CD4-positive, CD25-positive, alpha-beta regulatory T cell (primary cell): ENCODE data around the gene MAF. TPM values are rescaled to one million over a fixed set of nuclear protein-coding genes. Genes with fewer than 3 reads are reported as not detected.

Experiments used
- ATAC-seq, 2 donors: fragments of 150-1000 bp; cut with Tn5 transposase; one replicate each; pipeline ENCODE4 v1.10.0; 2021; ENCODE audit warnings: low read depth in 2 of 2, moderate number of reproducible peaks in 2 of 2, moderate library complexity in 1 of 2
- DNase-seq, 3 donors: peaks; one replicate each; pipeline versions ENCODE4 v3.0.0 to v3.0.0-alpha.2; 2012 to 2022; ENCODE audit warnings: mixed read lengths in 1 of 3
- H3K27ac ChIP-seq: one replicate; pipeline ENCODE4 v1.7.0; 2013; ENCODE audit warnings: mild to moderate bottlenecking, low read length; ENCODE audit not compliant: insufficient read depth, poor library complexity, severe bottlenecking
- H3K27me3 ChIP-seq: one replicate; pipeline ENCODE4 v1.7.0; 2013; ENCODE audit warnings: low read length; ENCODE audit not compliant: control insufficient read depth, insufficient read depth
- H3K36me3 ChIP-seq: one replicate; pipeline ENCODE4 v1.7.0; 2013; ENCODE audit warnings: mild to moderate bottlenecking, low read length, moderate library complexity; ENCODE audit not compliant: control insufficient read depth, insufficient read depth
- H3K4me1 ChIP-seq: 2 replicates; pipeline ENCODE4 v1.7.0; 2013; ENCODE audit warnings: mild to moderate bottlenecking, low read length; ENCODE audit not compliant: insufficient read depth, control insufficient read depth, poor library complexity, severe bottlenecking
- H3K4me3 ChIP-seq: one replicate; pipeline ENCODE4 v1.7.0; 2013; ENCODE audit warnings: low read depth, mild to moderate bottlenecking, low read length, moderate library complexity
- H3K9me3 ChIP-seq, 2 experiments: 1 replicate in 1 of 2; 2 replicates in 1 of 2; pipeline ENCODE4 v1.7.0; 2013; ENCODE audit warnings: low read length in 2 of 2, mild to moderate bottlenecking in 1 of 2, moderate library complexity in 1 of 2; ENCODE audit not compliant: control insufficient read depth in 2 of 2
- H3K27ac Mint-ChIP-seq, 3 donors: one replicate each; pipeline ENCODE4 v1.8.0; 2020 to 2022; ENCODE audit warnings: mild to moderate bottlenecking in 3 of 3, mixed read lengths in 3 of 3, moderate library complexity in 2 of 3
- H3K27me3 Mint-ChIP-seq: one replicate; pipeline ENCODE4 v1.8.0; 2022; ENCODE audit warnings: mild to moderate bottlenecking, mixed read lengths
- H3K36me3 Mint-ChIP-seq: one replicate; pipeline ENCODE4 v1.8.0; 2020; ENCODE audit warnings: mixed read lengths
- H3K4me1 Mint-ChIP-seq, 4 donors: one replicate each; pipeline ENCODE4 v1.8.0; 2020 to 2022; ENCODE audit warnings: mixed read lengths in 4 of 4, mild to moderate bottlenecking in 1 of 4
- H3K4me3 Mint-ChIP-seq, 4 donors: one replicate each; pipeline ENCODE4 v1.8.0; 2020 to 2022; ENCODE audit warnings: mild to moderate bottlenecking in 4 of 4, mixed read lengths in 4 of 4, moderate library complexity in 3 of 4
- H3K9me3 Mint-ChIP-seq, 7 donors: one replicate each; pipeline ENCODE4 v1.8.0; 2020 to 2022; ENCODE audit warnings: mixed read lengths in 7 of 7, mild to moderate bottlenecking in 3 of 7, moderate library complexity in 2 of 7
- polyA plus RNA-seq, 4 donors: library from polyadenylated mRNA; unstranded; fragments of 300-500 nt; fragmentation: Illumina TruSeq; gene quantifications; one replicate each; pipeline ENCODE4 v1.2.3, GENCODE V29; 2021
- total RNA-seq: library from RNA; stranded (reverse); gene quantifications from one replicate; pipeline ENCODE4 v1.2.3, GENCODE V29; 2022

The MAF gene
- total and polyA plus RNA-seq, 5 donors from 2014 or later = 1.4 to 120 (median 3.8) TPM

GRCh38 chr16:79627092-79627491 lies 26.6 kb upstream of the MAF start:
- Histone ChIP-seq H3K27ac (no peak overlapping the region), H3K9me3 (no peaks in the 10 kb centered on the region), H3K4me1 (peaks cover 13% of the 10 kb centered on the region), H3K36me3 (no peaks in the 10 kb centered on the region), H3K27me3 (no peaks in the 10 kb centered on the region), H3K4me3 (no peak overlapping the region)
- Mint-ChIP-seq H3K36me3 (no peaks in the 10 kb centered on the region), H3K27me3 (peaks cover 5% of the 10 kb centered on the region), H3K27ac (no peak overlapping the region), H3K9me3 (peaks cover 0 to 5% (median 0%) of the 10 kb centered on the region in 7 donors), H3K4me3 (no peak overlapping the region), H3K4me1 (peaks cover 10 to 29% (median 14%) of the 10 kb centered on the region in 4 donors)
- DNase-seq (no peak), ATAC-seq (no peak)

- Mint-ChIP-seq H3K4me1 (peaks cover 10 to 20% (median 11%) of the 10 kb centered on the region in 4 donors), H3K36me3 (no peaks in the 10 kb centered on the region), H3K4me3 (no peak overlapping the region), H3K9me3 (peaks cover 0 to 5% (median 0%) of the 10 kb centered on the region in 7 donors), H3K27ac (no peak overlapping the region), H3K27me3 (peaks cover 5% of the 10 kb centered on the region)
- Histone ChIP-seq H3K27me3 (no peaks in the 10 kb centered on the region), H3K27ac (no peak overlapping the region), H3K4me1 (peaks cover 13% of the 10 kb centered on the region), H3K9me3 (no peaks in the 10 kb centered on the region), H3K36me3 (no peaks in the 10 kb centered on the region), H3K4me3 (no peak overlapping the region)
- no peak for DNase-seq
- ATAC-seq = no peak
Observed at GRCh38 chr16:79625738-79626137, 25.2 kb upstream of the MAF start.

- Histone ChIP-seq H3K27me3 (no peaks in the 10 kb centered on the region), H3K9me3 (no peaks in the 10 kb centered on the region), H3K27ac (no peak overlapping the region), H3K4me3 (no peak overlapping the region), H3K36me3 (no peaks in the 10 kb centered on the region), H3K4me1 (peaks cover 12% of the 10 kb centered on the region)
- DNase-seq (no peak), ATAC-seq (no peak)
- no peak overlapping the region for H3K4me3 Mint-ChIP-seq
- H3K27ac Mint-ChIP-seq = peak overlapping the region in 1 of 3 donors; percentile 10
- peaks cover 10 to 38% (median 15%) of the 10 kb centered on the region in 4 donors for H3K4me1 Mint-ChIP-seq
- H3K36me3 Mint-ChIP-seq = no peaks in the 10 kb centered on the region
- peaks cover 0 to 3% (median 0%) of the 10 kb centered on the region in 7 donors for H3K9me3 Mint-ChIP-seq
- H3K27me3 Mint-ChIP-seq = peaks cover 5% of the 10 kb centered on the region
Observed at GRCh38 chr16:79623824-79624223, 23.3 kb upstream of the MAF start.

- Mint-ChIP-seq H3K27me3 (peaks cover 5% of the 10 kb centered on the region), H3K4me1 (peaks cover 2 to 38% (median 15%) of the 10 kb centered on the region in 4 donors), H3K27ac (no peak overlapping the region), H3K9me3 (peaks cover 0 to 3% (median 0%) of the 10 kb centered on the region in 7 donors), H3K36me3 (no peaks in the 10 kb centered on the region), H3K4me3 (no peak overlapping the region)
- no peaks in the 10 kb centered on the region for H3K9me3 ChIP-seq
- H3K4me3 ChIP-seq = no peak overlapping the region
- H3K4me1 ChIP-seq = peaks cover 12% of the 10 kb centered on the region
- DNase-seq (no peak), ATAC-seq (no peak)
- H3K27me3 ChIP-seq = no peaks in the 10 kb centered on the region
- H3K27ac ChIP-seq = no peak overlapping the region
- no peaks in the 10 kb centered on the region for H3K36me3 ChIP-seq
Observed at GRCh38 chr16:79623062-79623461, 22.5 kb upstream of the MAF start.

GRCh38 chr16:79621027-79621426 lies 20.5 kb upstream of the MAF start:
- Histone ChIP-seq H3K27ac (no peak overlapping the region), H3K36me3 (no peaks in the 10 kb centered on the region), H3K27me3 (no peaks in the 10 kb centered on the region), H3K4me1 (peaks cover 22% of the 10 kb centered on the region), H3K9me3 (no peaks in the 10 kb centered on the region), H3K4me3 (no peak overlapping the region)
- H3K9me3 Mint-ChIP-seq = peaks cover 0 to 3% (median 0%) of the 10 kb centered on the region in 7 donors
- H3K36me3 Mint-ChIP-seq = no peaks in the 10 kb centered on the region
- peaks cover 0 to 48% (median 21%) of the 10 kb centered on the region in 4 donors for H3K4me1 Mint-ChIP-seq
- peaks cover 5% of the 10 kb centered on the region for H3K27me3 Mint-ChIP-seq
- H3K4me3 Mint-ChIP-seq = no peak overlapping the region
- ATAC-seq (no peak), DNase-seq (no peak)
- H3K27ac Mint-ChIP-seq = no peak overlapping the region

DNA sequence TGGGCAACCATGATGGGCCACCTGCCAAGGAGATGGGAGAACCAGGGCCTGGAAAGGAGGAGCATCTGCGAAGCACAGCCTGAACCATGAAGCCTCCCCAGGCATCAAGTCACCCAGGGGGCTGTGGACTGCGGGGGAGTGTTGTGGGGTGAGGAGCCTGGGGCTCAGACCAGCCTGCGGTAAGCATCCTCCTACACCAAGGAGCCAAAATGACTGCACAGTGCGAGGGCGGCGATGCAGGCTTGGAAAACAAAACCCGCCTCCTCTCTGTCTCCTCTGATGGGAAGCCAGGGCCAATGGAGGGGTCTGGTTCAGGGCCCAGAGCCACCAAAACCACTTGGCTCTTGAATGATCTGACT lies 18.1 kb upstream of the MAF start:
- H3K4me3 Mint-ChIP-seq = peak overlapping the region in 3 of 4 donors; percentile 13 to 66 (median 33)
- H3K27ac ChIP-seq = peak overlapping the region; percentile 48
- peak in 1 of 2 donors; percentile 13 for ATAC-seq

DNA sequence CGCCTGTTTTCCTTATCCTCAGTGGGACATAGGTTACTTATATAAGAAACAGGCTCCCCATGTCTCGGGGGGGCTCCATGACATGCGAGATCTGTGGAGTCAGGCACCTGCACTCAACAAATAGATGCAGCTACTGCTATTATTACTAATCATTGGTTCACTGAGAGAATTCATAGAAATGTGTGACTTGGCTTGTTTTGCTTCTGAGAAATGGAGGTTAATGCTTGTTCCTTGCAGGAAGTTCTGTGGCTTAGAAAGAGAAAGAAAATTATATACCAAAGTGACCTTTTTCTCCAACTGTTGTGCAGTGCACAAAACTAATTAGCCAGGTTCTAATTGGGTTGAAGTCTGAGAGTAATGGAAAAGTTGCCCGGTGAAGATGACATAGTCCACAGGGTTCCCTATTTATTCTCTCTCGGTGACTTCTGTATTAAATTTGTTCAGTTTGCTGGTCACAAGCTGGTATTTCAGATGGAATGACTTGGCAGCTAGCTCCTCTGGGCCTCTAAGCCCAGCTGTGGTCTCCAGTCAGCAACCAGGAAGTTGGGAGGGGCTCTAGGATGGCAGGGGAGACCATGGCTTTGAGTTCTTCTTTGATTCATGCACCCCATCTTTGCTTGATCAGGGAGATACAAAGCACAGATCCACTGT lies 17.6 kb upstream of the MAF start:
- ATAC-seq (peak; percentile 81 to 83), DNase-seq (peak in 1 of 3 donors; percentile 92)
- Histone ChIP-seq H3K4me3 (peak overlapping the region; percentile 22), H3K27me3 (no peaks in the 10 kb centered on the region), H3K36me3 (no peaks in the 10 kb centered on the region), H3K9me3 (no peaks in the 10 kb centered on the region), H3K4me1 (peaks cover 22% of the 10 kb centered on the region), H3K27ac (peak overlapping the region; percentile 48)
- peak overlapping the region; percentile 17 to 66 (median 29) for H3K4me3 Mint-ChIP-seq
- H3K27ac Mint-ChIP-seq = peak overlapping the region; percentile 87 to 96 (median 88)
- no peaks in the 10 kb centered on the region for H3K36me3 Mint-ChIP-seq
- no peaks in the 10 kb centered on the region for H3K27me3 Mint-ChIP-seq
- H3K4me1 Mint-ChIP-seq = peaks cover 0 to 45% (median 21%) of the 10 kb centered on the region in 4 donors
- H3K9me3 Mint-ChIP-seq = peaks cover 0 to 2% (median 0%) of the 10 kb centered on the region in 7 donors

More for the DNA sequence above, 18.1 kb upstream of the MAF start:
- H3K9me3 Mint-ChIP-seq = peaks cover 0 to 3% (median 0%) of the 10 kb centered on the region in 7 donors
- no peaks in the 10 kb centered on the region for H3K36me3 Mint-ChIP-seq
- peak overlapping the region; percentile 62 to 96 (median 88) for H3K27ac Mint-ChIP-seq
- peaks cover 0 to 50% (median 21%) of the 10 kb centered on the region in 4 donors for H3K4me1 Mint-ChIP-seq
- H3K27me3 Mint-ChIP-seq = peaks cover 4% of the 10 kb centered on the region
- H3K4me3 ChIP-seq = peak overlapping the region; percentile 22
- DNase-seq = peak in 1 of 3 donors; percentile 57
- H3K4me1 ChIP-seq = peaks cover 22% of the 10 kb centered on the region
- no peaks in the 10 kb centered on the region for H3K27me3 ChIP-seq
- H3K36me3 ChIP-seq = no peaks in the 10 kb centered on the region
- no peaks in the 10 kb centered on the region for H3K9me3 ChIP-seq

DNA sequence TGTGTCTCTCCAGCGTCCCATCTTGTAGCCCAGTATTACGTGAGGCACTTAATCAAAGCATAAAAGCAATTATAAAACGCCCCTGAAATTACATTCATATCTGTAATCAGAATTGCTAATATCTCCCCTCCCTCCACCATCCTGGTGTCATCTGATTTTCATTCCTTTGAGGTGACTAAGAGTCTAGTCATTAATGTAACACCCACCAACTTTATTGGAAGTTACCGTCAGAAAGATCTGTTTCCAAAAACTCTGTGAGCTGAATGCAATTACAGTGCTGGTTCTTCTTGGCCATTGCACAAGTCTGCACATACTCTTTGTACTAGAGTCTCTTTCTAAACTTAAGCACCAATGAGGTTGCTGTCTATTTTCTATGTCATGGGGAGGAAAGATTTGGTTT lies 12.5 kb upstream of the MAF start:
- Mint-ChIP-seq H3K4me3 (no peak overlapping the region), H3K36me3 (no peaks in the 10 kb centered on the region), H3K4me1 (peaks cover 2 to 17% (median 7%) of the 10 kb centered on the region in 4 donors), H3K27me3 (no peaks in the 10 kb centered on the region), H3K27ac (no peak overlapping the region), H3K9me3 (peaks cover 0 to 1% (median 0%) of the 10 kb centered on the region in 7 donors)
- Histone ChIP-seq H3K4me1 (peaks cover 12% of the 10 kb centered on the region), H3K4me3 (no peak overlapping the region), H3K27me3 (peaks cover 1% of the 10 kb centered on the region), H3K36me3 (no peaks in the 10 kb centered on the region), H3K9me3 (no peaks in the 10 kb centered on the region), H3K27ac (no peak overlapping the region)
- DNase-seq = no peak
- ATAC-seq = no peak
